Neural progenitor cell (in vitro differentiated cells): ENCODE measurements around the gene YWHAB. TPM values are rescaled to one million over a fixed set of nuclear protein-coding genes. Genes with fewer than 3 reads are reported as not detected.

Source experiments
- DNase-seq: peaks from one replicate; pipeline ENCODE4 v3.0.0-alpha.2; 2016; ENCODE audit warnings: low spot score
- H2AFZ ChIP-seq: fragments of 200-600 bp; sonication (generic); replicated peaks from 2 replicates; pipeline ENCODE4 v1.6.1; 2016; ENCODE audit warnings: antibody characterized with exemption
- H3F3A ChIP-seq: fragments of 200-600 bp; sonication (generic); 2 replicates; pipeline ENCODE4 v1.6.1; 2016; ENCODE audit warnings: antibody characterized with exemption, low read depth
- H3K27ac ChIP-seq: fragments of 200-600 bp; sonication (generic); 2 replicates; pipeline ENCODE4 v1.5.1; 2016; ENCODE audit warnings: mild to moderate bottlenecking
- H3K27me3 ChIP-seq: fragments of 200-600 bp; sonication (generic); 2 replicates; pipeline ENCODE4 v1.6.1; 2016; ENCODE audit warnings: mild to moderate bottlenecking, moderate library complexity
- H3K36me3 ChIP-seq: fragments of 200-600 bp; sonication (generic); 2 replicates; pipeline ENCODE4 v1.5.1; 2016
- H3K4me1 ChIP-seq: fragments of 200-600 bp; sonication (generic); 2 replicates; pipeline ENCODE4 v1.6.1; 2016; ENCODE audit warnings: mixed run types
- H3K4me2 ChIP-seq: fragments of 200-600 bp; sonication (generic); 2 replicates; pipeline ENCODE4 v1.6.1; 2016
- H3K4me3 ChIP-seq: fragments of 200-600 bp; sonication (generic); 2 replicates; pipeline ENCODE4 v1.5.1; 2016
- H3K79me2 ChIP-seq: fragments of 200-600 bp; sonication (generic); 2 replicates; pipeline ENCODE4 v1.6.1; 2016; ENCODE audit warnings: low read depth
- H3K9ac ChIP-seq: fragments of 200-600 bp; sonication (generic); 2 replicates; pipeline ENCODE4 v1.6.1; 2016
- H3K9me3 ChIP-seq: fragments of 200-600 bp; sonication (generic); 2 replicates; pipeline ENCODE4 v1.5.1; 2016; ENCODE audit warnings: low read depth
- H4K20me1 ChIP-seq: fragments of 200-600 bp; sonication (generic); 2 replicates; pipeline ENCODE4 v1.6.1; 2016; ENCODE audit warnings: low read depth
- H3K27ac Mint-ChIP-seq: 3 replicates; pipeline ENCODE4 v1.8.0; 2021; ENCODE audit warnings: mixed read lengths
- H3K27me3 Mint-ChIP-seq: 2 replicates; pipeline ENCODE4 v1.8.0; 2022; ENCODE audit warnings: low read depth, mild to moderate bottlenecking, inconsistent platforms, moderate library complexity, mixed read lengths; ENCODE audit not compliant: insufficient read depth
- H3K36me3 Mint-ChIP-seq: 3 replicates; pipeline ENCODE4 v1.8.0; 2021; ENCODE audit warnings: mixed read lengths
- H3K4me1 Mint-ChIP-seq: 3 replicates; pipeline ENCODE4 v1.8.0; 2021; ENCODE audit warnings: mixed read lengths
- H3K4me3 Mint-ChIP-seq: 3 replicates; pipeline ENCODE4 v1.8.0; 2021; ENCODE audit warnings: mild to moderate bottlenecking, moderate library complexity, mixed read lengths
- H3K9me3 Mint-ChIP-seq: 3 replicates; pipeline ENCODE4 v1.8.0; 2020; ENCODE audit warnings: mixed read lengths
- CTCF ChIP-seq: fragments of 200-600 bp; sonication (generic); IDR thresholded peaks from 2 replicates; pipeline ENCODE4 v1.5.1; 2017; ENCODE audit warnings: antibody characterized with exemption, mild to moderate bottlenecking
- EZH2 ChIP-seq: fragments of 200-600 bp; sonication (generic); IDR thresholded peaks from 2 replicates; pipeline ENCODE4 v1.6.1; 2017; ENCODE audit warnings: antibody characterized with exemption, mild to moderate bottlenecking, moderate library complexity
- EZH2phosphoT487 ChIP-seq: fragments of 200-600 bp; sonication (generic); IDR thresholded peaks from 2 replicates; pipeline ENCODE4 v1.6.1; 2017; ENCODE audit warnings: antibody characterized with exemption
- total RNA-seq: library from RNA; depleted of rRNA; stranded (reverse); fragments of >200 nt; gene quantifications from 2 replicates; pipeline ENCODE4 v1.2.3, GENCODE V29; 2015; ENCODE audit warnings: low replicate concordance

The YWHAB gene
- total RNA-seq, 1 donor from 2014 or later = 107 TPM

DNA sequence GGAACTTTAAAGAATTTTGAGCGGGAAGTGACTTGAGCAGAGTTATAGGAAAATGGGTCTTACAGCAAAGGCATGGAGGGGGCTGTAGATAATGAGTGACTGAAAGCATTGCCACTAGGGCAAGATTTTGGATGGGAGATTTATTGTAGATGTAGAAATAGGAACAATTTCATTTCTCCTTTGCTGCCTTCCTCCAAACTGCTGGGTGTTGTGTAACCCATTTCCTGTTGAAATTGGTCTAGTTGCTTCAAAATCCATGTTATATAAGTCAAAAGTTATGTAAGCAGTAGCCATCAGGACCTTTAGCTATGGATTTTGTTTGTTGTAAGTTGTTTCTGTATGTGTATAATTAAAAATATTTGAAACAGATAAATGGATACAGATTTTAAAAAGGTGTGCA is 11.1 kb downstream of the YWHAB start:
- DNase-seq = no peak
- peak overlapping the region; percentile 33 for H3K27ac ChIP-seq
- no peak overlapping the region for H2AFZ ChIP-seq
- no peaks in the 10 kb centered on the region for H3F3A ChIP-seq
- Mint-ChIP-seq H3K4me3 (no peak overlapping the region), H3K27me3 (no peaks in the 10 kb centered on the region), H3K27ac (no peak overlapping the region), H3K36me3 (peaks cover 13% of the 10 kb centered on the region), H3K4me1 (peaks cover 2% of the 10 kb centered on the region), H3K9me3 (no peaks in the 10 kb centered on the region)
- H3K9ac ChIP-seq = no peak overlapping the region
- H3K4me3 ChIP-seq = no peak overlapping the region
- no peaks in the 10 kb centered on the region for H3K27me3 ChIP-seq
- peaks cover 99% of the 10 kb centered on the region for H3K79me2 ChIP-seq
- no peaks in the 10 kb centered on the region for H3K36me3 ChIP-seq
- no peaks in the 10 kb centered on the region for H3K4me1 ChIP-seq
- H3K4me2 ChIP-seq = no peak overlapping the region
- peaks cover 97% of the 10 kb centered on the region for H4K20me1 ChIP-seq
- no peaks in the 10 kb centered on the region for H3K9me3 ChIP-seq
- TF ChIP-seq CTCF = no peak
- no peak for TF ChIP-seq EZH2
- TF ChIP-seq EZH2phosphoT487 = no peak

- Histone ChIP-seq H3K36me3 (no peaks in the 10 kb centered on the region), H4K20me1 (peaks cover 95% of the 10 kb centered on the region), H3K27me3 (no peaks in the 10 kb centered on the region), H3F3A (no peaks in the 10 kb centered on the region), H3K4me2 (no peak overlapping the region), H2AFZ (no peak overlapping the region), H3K27ac (no peak overlapping the region), H3K4me1 (no peaks in the 10 kb centered on the region), H3K4me3 (no peak overlapping the region), H3K9ac (no peak overlapping the region), H3K9me3 (no peaks in the 10 kb centered on the region), H3K79me2 (peaks cover 99% of the 10 kb centered on the region)
- TF ChIP-seq EZH2phosphoT487 (no peak), CTCF (no peak), EZH2 (no peak)
- Mint-ChIP-seq H3K9me3 (no peaks in the 10 kb centered on the region), H3K36me3 (peaks cover 10% of the 10 kb centered on the region), H3K27me3 (no peaks in the 10 kb centered on the region), H3K27ac (no peak overlapping the region), H3K4me3 (no peak overlapping the region), H3K4me1 (peaks cover 2% of the 10 kb centered on the region)
- no peak for DNase-seq
Measured at GRCh38 chr20:44897133-44897532, 11.6 kb downstream of the YWHAB start.

DNA sequence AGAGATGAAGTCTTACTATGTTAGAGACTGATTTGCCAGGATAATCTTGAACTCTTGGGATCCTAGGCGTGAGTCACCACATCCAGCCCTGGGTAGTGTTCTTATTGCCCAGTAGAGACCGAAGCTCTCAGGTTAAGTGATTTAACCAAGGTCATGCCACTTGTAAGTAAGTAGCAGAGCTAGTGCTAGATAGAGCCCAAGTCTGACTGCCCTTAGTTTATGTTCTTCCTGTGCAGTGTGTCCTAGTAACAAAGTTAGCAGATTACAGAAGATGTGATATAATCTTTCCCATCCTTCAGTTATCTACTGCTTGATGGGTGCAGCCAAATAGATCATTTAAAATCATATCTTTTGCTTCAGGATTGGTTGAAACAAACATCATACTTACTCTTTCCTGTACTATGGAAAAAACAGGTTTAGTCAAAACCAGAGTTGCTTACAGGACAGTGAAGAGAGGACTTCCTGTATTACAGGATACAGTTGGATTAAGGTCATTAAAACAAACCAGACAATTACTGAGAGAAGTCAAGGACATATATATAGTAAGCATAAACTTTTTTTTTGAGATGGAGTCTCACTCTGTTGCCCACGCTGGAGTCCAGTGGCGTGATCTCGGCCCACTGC is 14.8 kb downstream of the YWHAB start:
- Histone ChIP-seq H3K9me3 (no peaks in the 10 kb centered on the region), H3K4me3 (no peak overlapping the region), H2AFZ (no peak overlapping the region), H3K79me2 (peaks cover 78% of the 10 kb centered on the region), H3K27me3 (no peaks in the 10 kb centered on the region), H3F3A (peaks cover 5% of the 10 kb centered on the region), H4K20me1 (peaks cover 74% of the 10 kb centered on the region), H3K4me2 (no peak overlapping the region), H3K4me1 (no peaks in the 10 kb centered on the region), H3K27ac (no peak overlapping the region), H3K36me3 (peaks cover 21% of the 10 kb centered on the region), H3K9ac (no peak overlapping the region)
- Mint-ChIP-seq H3K27me3 (no peaks in the 10 kb centered on the region), H3K4me3 (no peak overlapping the region), H3K9me3 (no peaks in the 10 kb centered on the region), H3K27ac (no peak overlapping the region), H3K36me3 (peaks cover 21% of the 10 kb centered on the region), H3K4me1 (peaks cover 2% of the 10 kb centered on the region)
- TF ChIP-seq CTCF (no peak), EZH2 (no peak), EZH2phosphoT487 (no peak)
- no peak for DNase-seq
